Left lung (tissue), 10 donors: ENCODE results near the gene ITGA5. TPM values are rescaled to one million over a fixed set of nuclear protein-coding genes. Genes with fewer than 3 reads are reported as not detected.

ENCODE experiments used
- ATAC-seq: fragments of 200-7000 bp; cut with Tn5 transposase; one replicate; pipeline ENCODE4 v1.9.1; 2020; ENCODE audit warnings: moderate library complexity
- DNase-seq, 4 donors: peaks; one replicate each; pipeline ENCODE4 v3.0.0-alpha.2; 2013 to 2020
- H3K27ac ChIP-seq, 2 donors: fragments of 200-600 bp; sonication (generic) in 1 of 2; one replicate each; pipeline versions ENCODE4 v1.5.0 to v1.8.0; 2020 to 2021
- H3K27me3 ChIP-seq, 2 donors: fragments of 200-600 bp; sonication (generic) in 1 of 2; one replicate each; pipeline versions ENCODE4 v1.5.0 to v1.8.0; 2020 to 2021
- H3K36me3 ChIP-seq, 2 donors: fragments of 200-600 bp; sonication (generic) in 1 of 2; one replicate each; pipeline versions ENCODE4 v1.5.0 to v1.8.0; 2020 to 2021
- H3K4me1 ChIP-seq, 2 donors: fragments of 200-600 bp; one replicate each; pipeline ENCODE4 v1.8.0; 2021
- H3K4me3 ChIP-seq, 2 donors: fragments of 200-600 bp; sonication (generic) in 1 of 2; one replicate each; pipeline versions ENCODE4 v1.5.0 to v1.8.0; 2020 to 2021; ENCODE audit warnings: mild to moderate bottlenecking in 1 of 2
- H3K9me3 ChIP-seq, 2 donors: fragments of 200-600 bp; sonication (generic) in 1 of 2; one replicate each; pipeline versions ENCODE4 v1.5.0 to v1.8.0; 2020 to 2021
- CTCF ChIP-seq, 2 donors: fragments of 200-600 bp; sonication (generic) in 1 of 2; IDR thresholded peaks; one replicate each; pipeline versions ENCODE4 v1.5.0 to v1.8.0; 2021; ENCODE audit warnings: antibody characterized with exemption in 2 of 2
- intact Hi-C, 2 donors: fragments of 100-400 bp; cut with DNase I; formaldehyde crosslinking; loops; one replicate each; pipeline versions ENCODE4 v1.11.2 to v1.14.2; 2022
- polyA plus RNA-seq, 6 donors: library from polyadenylated mRNA; unstranded; fragments of 120-200 nt; gene quantifications; one replicate each; pipeline ENCODE4 v1.2.1, GENCODE V29; 2013; ENCODE audit not compliant: insufficient read length in 6 of 6
- total RNA-seq, 2 donors: library from RNA; stranded (reverse); fragmentation: NEBNext Ultra II Directional; extraction: Animal tissue kit (Norgen Biotek cat#: 25700); gene quantifications; one replicate each; pipeline ENCODE4 v1.2.1, GENCODE V29; 2021
- donor health status: DM: no; HTN: yes; CAD: no.
- donor health status: DM: no; HTN: no; CAD: no.

The ITGA5 gene
- total and polyA plus RNA-seq, 8 donors, result 56.1 to 142 (median 73.5) TPM

DNA sequence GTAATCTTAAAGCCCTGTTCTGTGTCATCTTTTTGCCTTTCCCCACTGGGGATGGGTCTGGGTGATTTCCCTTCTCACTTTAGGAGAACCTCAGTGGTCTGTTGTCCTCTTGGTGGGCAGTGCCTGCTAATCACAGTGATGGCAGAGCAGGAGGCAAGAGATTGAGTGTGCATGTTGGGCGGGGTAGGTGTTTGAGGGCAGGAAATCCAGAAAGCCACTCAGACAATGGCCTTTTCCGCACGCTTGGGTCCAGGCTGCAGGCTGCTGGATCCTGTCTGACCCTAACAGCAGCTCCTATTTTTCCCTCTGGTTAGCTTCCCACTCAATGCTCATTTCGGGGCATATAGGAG, 13.7 kb upstream of the ITGA5 start:
- Histone ChIP-seq H3K27me3 (no peaks in the 10 kb centered on the region), H3K4me1 (peaks cover 22 to 63% of the 10 kb centered on the region in 2 donors), H3K9me3 (no peaks in the 10 kb centered on the region), H3K27ac (peak overlapping the region; percentile 59 to 61), H3K36me3 (no peaks in the 10 kb centered on the region), H3K4me3 (no peak overlapping the region)
- intact Hi-C loops, result no loop called here
- TF ChIP-seq CTCF (IDR thresholded peaks at IDR 0.05), result no peak
- ATAC-seq (peak; percentile 43), DNase-seq (no peak)

- Histone ChIP-seq H3K4me3 (no peak overlapping the region), H3K36me3 (no peaks in the 10 kb centered on the region), H3K27me3 (no peaks in the 10 kb centered on the region), H3K27ac (peak overlapping the region; percentile 59 to 61), H3K4me1 (peaks cover 22 to 65% of the 10 kb centered on the region in 2 donors), H3K9me3 (no peaks in the 10 kb centered on the region)
- no peak for TF ChIP-seq CTCF (IDR thresholded peaks at IDR 0.05)
- DNase-seq (peak in 3 of 4 donors; percentile 23 to 58 (median 50)), ATAC-seq (peak; percentile 61)
- intact Hi-C loops, result no loop called here
Measured at GRCh38 chr12:54431911-54432814, 13.1 kb upstream of the ITGA5 start.

DNA sequence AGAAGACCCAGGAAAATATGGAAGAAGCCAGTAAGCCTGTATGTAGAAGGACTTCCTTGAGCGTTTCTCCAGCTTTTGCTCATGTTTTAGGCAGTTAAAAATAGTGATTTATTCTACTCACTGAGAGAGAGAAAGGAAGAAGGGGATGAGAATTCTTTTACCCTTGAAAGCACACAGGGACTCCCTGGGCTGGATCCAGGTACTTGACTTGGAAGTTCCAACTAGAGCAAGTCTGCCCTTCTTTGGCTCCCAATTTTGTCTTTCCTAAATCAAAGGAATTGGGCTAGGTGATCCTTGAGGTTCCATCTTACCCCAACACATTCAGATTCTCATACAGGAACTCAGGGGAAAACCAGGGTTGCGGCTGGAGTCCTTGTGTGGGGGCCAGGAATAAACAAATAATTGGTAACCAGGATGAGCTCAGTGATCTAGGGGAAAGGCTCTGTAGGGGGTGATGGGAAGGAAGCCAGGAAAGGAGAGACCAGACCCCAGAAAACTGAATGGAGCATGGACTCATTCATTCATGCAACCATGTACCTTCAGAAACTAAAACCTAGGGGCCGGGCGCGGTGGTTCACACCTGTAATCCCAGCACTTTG, 11.5 kb upstream of the ITGA5 start:
- Histone ChIP-seq H3K36me3 (no peaks in the 10 kb centered on the region), H3K27ac (peak overlapping the region in 1 of 2 donors; percentile 16), H3K4me1 (peaks cover 22 to 80% of the 10 kb centered on the region in 2 donors), H3K4me3 (no peak overlapping the region), H3K9me3 (no peaks in the 10 kb centered on the region), H3K27me3 (no peaks in the 10 kb centered on the region)
- intact Hi-C loops, result no loop called here
- no peak for TF ChIP-seq CTCF (IDR thresholded peaks at IDR 0.05)
- ATAC-seq (no peak), DNase-seq (no peak)

DNA sequence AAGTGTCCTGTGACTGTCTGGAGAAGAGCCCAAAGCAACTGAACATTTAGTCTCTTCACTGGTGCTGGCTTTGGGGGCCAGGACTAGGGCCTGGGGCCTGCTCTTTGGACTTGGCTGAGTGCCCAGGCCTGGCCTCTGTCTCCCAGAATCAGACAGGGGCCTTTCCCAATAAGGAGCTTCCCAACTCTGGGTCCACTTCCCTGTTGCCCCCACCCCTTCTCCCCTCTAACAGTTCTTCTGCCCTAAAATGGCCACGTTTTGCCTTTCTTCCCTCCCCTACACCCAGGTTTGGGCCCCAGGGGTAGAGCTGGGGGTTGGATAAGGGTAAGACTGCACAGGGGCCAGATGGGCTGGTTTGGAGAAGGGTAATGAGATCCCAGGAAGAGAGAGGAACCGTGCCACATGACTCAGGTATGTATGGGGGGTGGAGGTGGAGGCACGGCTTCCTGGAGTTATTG, 10.0 kb upstream of the ITGA5 start:
- H3K9me3 ChIP-seq, result no peaks in the 10 kb centered on the region
- H3K27ac ChIP-seq, result peak overlapping the region in 1 of 2 donors; percentile 71
- no peak for TF ChIP-seq CTCF (IDR thresholded peaks at IDR 0.05)
- peaks cover 22 to 80% of the 10 kb centered on the region in 2 donors for H3K4me1 ChIP-seq
- H3K27me3 ChIP-seq, result no peaks in the 10 kb centered on the region
- no peak for ATAC-seq
- H3K4me3 ChIP-seq, result no peak overlapping the region
- H3K36me3 ChIP-seq, result no peaks in the 10 kb centered on the region
- intact Hi-C loops, result no loop called here
- DNase-seq, result no peak
